A549 (cell line): ENCODE results near the gene DTX4. TPM values are rescaled to one million over a fixed set of nuclear protein-coding genes. Genes with fewer than 3 reads are reported as not detected.

Source experiments
- ATAC-seq, 2 experiments: fragments of 200-7000 bp in 1 of 2; fragments of >200 bp in 1 of 2; cut with Nextera tagmentation in 1 of 2; cut with Tn5 transposase in 1 of 2; 3 replicates each; pipeline versions ENCODE4 v1.8.0 to v1.9.1; 2018 to 2020; ENCODE audit warnings: mild to moderate bottlenecking in 1 of 2, moderate library complexity in 1 of 2
- CTCF ChIA-PET: fragments of 300-600 bp; sonication (Branson Sonifier 250); formaldehyde crosslinking; extraction: SDS; loops from one replicate; lab custom pipeline; 2021; ENCODE audit warnings: antibody characterized with exemption, inconsistent platforms; lab: Yijun Ruan, JAX
- POLR2A ChIA-PET: fragments of 350-600 bp; formaldehyde crosslinking; extraction: SDS; loops from one replicate; lab custom pipeline; 2021; ENCODE audit warnings: antibody characterized with exemption, inconsistent platforms; lab: Yijun Ruan, JAX
- DNase-seq, 2 experiments: peaks; one replicate each; pipeline versions ENCODE4 v3.0.0 to v3.0.0-alpha.2; 2011 to 2016; ENCODE audit warnings: low read depth in 1 of 2, low spot score in 1 of 2
- FAIRE-seq: peaks from 2 replicates; lab custom pipeline; 2011; peaks lifted over from hg19 to GRCh38; lab: Jason Lieb, UNC
- H3K27ac ChIP-seq, 2 experiments: fragments of >200 bp; sonication (Bioruptor Twin); formaldehyde crosslinking; 3 replicates each; pipeline ENCODE4 v1.5.1; 2016 to 2017
- H3K4me1 ChIP-seq: fragments of >200 bp; sonication (Bioruptor Twin); formaldehyde crosslinking; 3 replicates; pipeline ENCODE4 v1.6.1; 2016
- H3K4me2 ChIP-seq: fragments of >200 bp; sonication (Bioruptor Twin); formaldehyde crosslinking; 3 replicates; pipeline ENCODE4 v1.6.1; 2016
- H3K4me3 ChIP-seq: fragments of >200 bp; sonication (Bioruptor Twin); formaldehyde crosslinking; 3 replicates; pipeline ENCODE4 v1.5.1; 2016
- H3K9me3 ChIP-seq: fragments of >200 bp; sonication (Bioruptor Twin); formaldehyde crosslinking; 3 replicates; pipeline ENCODE4 v1.6.1; 2016
- BHLHE40 ChIP-seq: IDR thresholded peaks from 2 replicates; pipeline ENCODE4 v1.6.1; 2012; ENCODE audit warnings: low read depth, low read length, inconsistent platforms
- CBX2 ChIP-seq: fragments of 200-600 bp; sonication (generic); IDR thresholded peaks from 2 replicates; pipeline ENCODE4 v1.6.1; 2016; ENCODE audit warnings: low read depth, mild to moderate bottlenecking, borderline replicate concordance
- EP300 ChIP-seq, 2 experiments: fragments of >200 bp; sonication (Bioruptor Twin); formaldehyde crosslinking; IDR thresholded peaks; 2 replicates in 1 of 2; 3 replicates in 1 of 2; pipeline ENCODE4 v1.6.1; 2016 to 2017
- FOSB ChIP-seq: fragments of 250-450 bp; sonication (Bioruptor Pico); IDR thresholded peaks from 2 replicates; pipeline ENCODE4 v1.5.0; 2020; ENCODE audit warnings: mild to moderate bottlenecking, moderate library complexity
- FOSL2 ChIP-seq, 2 experiments: fragments of 450-650 bp in 1 of 2; fragments of >200 bp in 1 of 2; sonication (Bioruptor Twin) in 1 of 2; formaldehyde crosslinking; IDR thresholded peaks; 2 replicates each; pipeline versions ENCODE4 v1.5.0 to v1.6.1; 2016 to 2020; ENCODE audit warnings: mild to moderate bottlenecking in 1 of 2, moderate library complexity in 1 of 2
- FOXS1 ChIP-seq: fragments of 250-450 bp; sonication (Bioruptor Pico); IDR thresholded peaks from 2 replicates; pipeline ENCODE4 v1.5.0; 2020; ENCODE audit warnings: mild to moderate bottlenecking, moderate library complexity
- HEYL ChIP-seq: fragments of 250-450 bp; sonication (Bioruptor Pico); IDR thresholded peaks from 2 replicates; pipeline ENCODE4 v1.8.0; 2021; ENCODE audit warnings: mild to moderate bottlenecking, moderate library complexity
- HOXA7 ChIP-seq: fragments of 250-450 bp; sonication (Bioruptor Pico); IDR thresholded peaks from 2 replicates; pipeline ENCODE4 v1.5.0; 2020; ENCODE audit warnings: mild to moderate bottlenecking, moderate library complexity
- HOXB13 ChIP-seq: fragments of 250-450 bp; sonication (Bioruptor Pico); IDR thresholded peaks from 2 replicates; pipeline ENCODE4 v1.5.0; 2020; ENCODE audit warnings: low read depth, mild to moderate bottlenecking, moderate library complexity
- HOXB5 ChIP-seq: fragments of 250-450 bp; sonication (Bioruptor Pico); IDR thresholded peaks from 2 replicates; pipeline ENCODE4 v1.5.0; 2020; ENCODE audit warnings: mild to moderate bottlenecking, moderate library complexity
- KDM1A ChIP-seq: fragments of 200-600 bp; sonication (generic); IDR thresholded peaks from 2 replicates; pipeline ENCODE4 v1.6.1; 2016; ENCODE audit warnings: low read depth, mild to moderate bottlenecking
- MAFK ChIP-seq: fragments of 450-650 bp; IDR thresholded peaks from 2 replicates; pipeline ENCODE4 v1.6.1; 2014; ENCODE audit not compliant: partially characterized antibody
- MAZ ChIP-seq: fragments of 150-350 bp; IDR thresholded peaks from 2 replicates; pipeline ENCODE4 v1.6.1; 2014; ENCODE audit warnings: antibody characterized with exemption, low read depth, low read length, borderline replicate concordance
- MYC ChIP-seq: IDR thresholded peaks from 2 replicates; pipeline ENCODE4 v1.6.1; 2012; ENCODE audit warnings: mild to moderate bottlenecking, inconsistent platforms, low read length, improper control_type of control experiment, borderline replicate concordance
- NFE2L2 ChIP-seq: fragments of 150-350 bp; conservative IDR thresholded peaks from 2 replicates; pipeline ENCODE4 v1.6.1; 2014; ENCODE audit warnings: low read length
- NPAS2 ChIP-seq: fragments of 250-450 bp; sonication (Bioruptor Pico); IDR thresholded peaks from 2 replicates; pipeline ENCODE4 v1.8.0; 2022; ENCODE audit warnings: mild to moderate bottlenecking, moderate library complexity, borderline replicate concordance
- NR3C1 ChIP-seq: fragments of >200 bp; sonication (Bioruptor Twin); formaldehyde crosslinking; IDR thresholded peaks from 3 replicates; pipeline ENCODE4 v1.6.1; 2017
- RAD21 ChIP-seq, 2 experiments: fragments of >200 bp in 1 of 2; sonication (Bioruptor Twin) in 1 of 2; formaldehyde crosslinking in 1 of 2; IDR thresholded peaks in 1 of 2; conservative IDR thresholded peaks in 1 of 2; 2 replicates in 1 of 2; 3 replicates in 1 of 2; pipeline ENCODE4 v1.6.1; 2012 to 2018; ENCODE audit warnings: inconsistent platforms in 1 of 2
- RARB ChIP-seq: fragments of 250-450 bp; sonication (Bioruptor Pico); IDR thresholded peaks from 2 replicates; pipeline ENCODE4 v1.8.0; 2021; ENCODE audit warnings: mild to moderate bottlenecking, moderate library complexity
- SMC3 ChIP-seq: fragments of >200 bp; sonication (Bioruptor Twin); formaldehyde crosslinking; IDR thresholded peaks from 3 replicates; pipeline ENCODE4 v1.6.1; 2018; ENCODE audit warnings: inconsistent platforms
- TFCP2L1 ChIP-seq: fragments of 250-450 bp; sonication (Bioruptor Pico); IDR thresholded peaks from 2 replicates; pipeline ENCODE4 v1.5.0; 2021; ENCODE audit warnings: mild to moderate bottlenecking
- TP53 ChIP-seq: fragments of 250-450 bp; sonication (Bioruptor Pico); IDR thresholded peaks from 2 replicates; pipeline ENCODE4 v1.5.0; 2021; ENCODE audit warnings: mild to moderate bottlenecking, moderate library complexity
- USF2 ChIP-seq: fragments of 450-650 bp; IDR thresholded peaks from 2 replicates; pipeline ENCODE4 v1.6.1; 2014; ENCODE audit warnings: antibody characterized with exemption
- WGBS: methylation state at CpG from one replicate; pipeline ENCODE4 v1.1.6; 2017; ENCODE audit errors: missing lambda C conversion rate; 5-methylcytosine and 5-hydroxymethylcytosine counted together
- polyA plus RNA-seq, 4 experiments: library from polyadenylated mRNA; depleted of rRNA in 3 of 4; stranded (reverse); fragments of >200 nt; fragmentation: RNase III in 1 of 4; extraction: RNeasy Plus Mini Kit Qiagen cat#74134 plus additional on column Dnase treatment in 1 of 4; gene quantifications; 2 replicates in 3 of 4; 3 replicates in 1 of 4; pipeline ENCODE4 v1.2.3, GENCODE V29; 2011 to 2017
- TF ChIP-seq, protein P1 (sequence below): fragments of >200 bp; sonication (Bioruptor Twin); formaldehyde crosslinking; IDR thresholded peaks from 2 replicates; pipeline ENCODE4 v1.6.1; 2016
- TF ChIP-seq, protein P2 (sequence below): fragments of >200 bp; sonication (Bioruptor Twin); formaldehyde crosslinking; IDR thresholded peaks from 3 replicates; pipeline ENCODE4 v1.5.1; 2016
- TF ChIP-seq, protein P3 (sequence below): fragments of 250-450 bp; sonication (Bioruptor Pico); IDR thresholded peaks from 2 replicates; pipeline ENCODE4 v1.5.0; 2020; ENCODE audit warnings: low read depth, mild to moderate bottlenecking, moderate library complexity
- TF ChIP-seq, protein P4 (sequence below): fragments of 150-350 bp; IDR thresholded peaks from 2 replicates; pipeline ENCODE4 v1.6.1; 2014; ENCODE audit warnings: low read depth, mild to moderate bottlenecking, low read length

The DTX4 gene
- polyA plus RNA-seq, 2 of the 4 experiments (the other 2 are of a cell fraction): 0.97 to 3.1 TPM

DNA sequence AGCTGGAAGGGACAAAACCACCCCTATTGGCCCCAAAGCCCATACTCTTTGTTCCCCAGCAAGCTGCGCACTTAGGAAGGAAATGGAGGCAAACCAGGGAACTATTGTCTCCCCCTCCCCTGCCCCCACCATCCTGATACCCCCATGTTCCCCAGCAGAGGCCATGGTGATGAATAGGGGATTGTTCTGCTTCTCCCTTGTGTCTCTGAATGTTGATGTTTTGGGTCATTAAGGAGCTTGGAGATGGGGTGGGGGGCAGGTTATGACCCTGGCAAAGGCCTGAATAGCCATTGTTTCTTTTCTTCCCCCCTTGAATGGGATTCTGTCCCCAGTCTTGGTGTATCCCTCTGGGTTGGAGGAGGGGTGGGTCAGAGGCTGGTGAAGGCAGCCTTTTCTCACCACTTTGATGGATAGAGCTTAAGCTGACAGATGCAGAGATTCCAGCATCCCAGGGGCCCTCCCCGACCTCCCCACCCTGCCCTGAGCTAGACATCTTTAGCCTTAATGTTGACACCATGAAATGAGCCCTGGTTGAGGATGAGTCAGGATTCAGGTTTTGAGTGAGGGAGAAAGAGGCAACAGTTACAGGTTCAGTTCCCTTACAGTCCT, 8.3 kb downstream of the DTX4 start:
- CTCF ChIA-PET: interaction anchor here (1.8 to 5.4 kb wide), 2 partner anchors 8 to 27 kb away, joined by 11 to 35 read pairs; partner anchors contain the start of gene DTX4
- no peak overlapping the region for H3K4me3 ChIP-seq
- POLR2A ChIA-PET: no interaction called here
- ATAC-seq (no peak), DNase-seq (no peak), FAIRE-seq (no peak)
- no peak overlapping the region for H3K27ac ChIP-seq
- 31% methylated on average over 2 of the region's 2 CpGs for WGBS
- no peak overlapping the region for H3K4me2 ChIP-seq
- TF ChIP-seq EP300 (IDR thresholded peaks at IDR 0.05) (no peak), BHLHE40 (no peak), MAFK (no peak)
- H3K9me3 ChIP-seq: no peaks in the 10 kb centered on the region
- peaks cover 4% of the 10 kb centered on the region; the same call in 2 of the 3 replicates for H3K4me1 ChIP-seq

- ATAC-seq: no peak
- Histone ChIP-seq H3K4me2 (no peak overlapping the region), H3K9me3 (no peaks in the 10 kb centered on the region), H3K4me1 (peaks cover 4% of the 10 kb centered on the region; the same call in 2 of the 3 replicates), H3K27ac (no peak overlapping the region), H3K4me3 (no peak overlapping the region)
- TF ChIP-seq, protein P1, sequence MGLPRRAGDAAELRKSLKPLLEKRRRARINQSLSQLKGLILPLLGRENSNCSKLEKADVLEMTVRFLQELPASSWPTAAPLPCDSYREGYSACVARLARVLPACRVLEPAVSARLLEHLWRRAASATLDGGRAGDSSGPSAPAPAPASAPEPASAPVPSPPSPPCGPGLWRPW: no peak
- TF ChIP-seq TP53 (CRISPR knock-in tag) (no peak), HOXA7 (CRISPR knock-in tag) (no peak), NR3C1 (no peak), USF2 (no peak), RARB (CRISPR knock-in tag) (no peak), MAZ (no peak), NPAS2 (CRISPR knock-in tag) (no peak), NFE2L2 (no peak), KDM1A (no peak), EP300 (IDR thresholded peaks at IDR 0.05) (no peak), MYC (no peak), FOSL2 (IDR thresholded peaks at IDR 0.05) (no peak), FOSL2 (CRISPR knock-in tag; IDR thresholded peaks at IDR 0.05) (no peak), FOSB (CRISPR knock-in tag) (no peak)
- TF ChIP-seq, protein P2, sequence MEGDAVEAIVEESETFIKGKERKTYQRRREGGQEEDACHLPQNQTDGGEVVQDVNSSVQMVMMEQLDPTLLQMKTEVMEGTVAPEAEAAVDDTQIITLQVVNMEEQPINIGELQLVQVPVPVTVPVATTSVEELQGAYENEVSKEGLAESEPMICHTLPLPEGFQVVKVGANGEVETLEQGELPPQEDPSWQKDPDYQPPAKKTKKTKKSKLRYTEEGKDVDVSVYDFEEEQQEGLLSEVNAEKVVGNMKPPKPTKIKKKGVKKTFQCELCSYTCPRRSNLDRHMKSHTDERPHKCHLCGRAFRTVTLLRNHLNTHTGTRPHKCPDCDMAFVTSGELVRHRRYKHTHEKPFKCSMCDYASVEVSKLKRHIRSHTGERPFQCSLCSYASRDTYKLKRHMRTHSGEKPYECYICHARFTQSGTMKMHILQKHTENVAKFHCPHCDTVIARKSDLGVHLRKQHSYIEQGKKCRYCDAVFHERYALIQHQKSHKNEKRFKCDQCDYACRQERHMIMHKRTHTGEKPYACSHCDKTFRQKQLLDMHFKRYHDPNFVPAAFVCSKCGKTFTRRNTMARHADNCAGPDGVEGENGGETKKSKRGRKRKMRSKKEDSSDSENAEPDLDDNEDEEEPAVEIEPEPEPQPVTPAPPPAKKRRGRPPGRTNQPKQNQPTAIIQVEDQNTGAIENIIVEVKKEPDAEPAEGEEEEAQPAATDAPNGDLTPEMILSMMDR: no peak
- TF ChIP-seq, protein P3, sequence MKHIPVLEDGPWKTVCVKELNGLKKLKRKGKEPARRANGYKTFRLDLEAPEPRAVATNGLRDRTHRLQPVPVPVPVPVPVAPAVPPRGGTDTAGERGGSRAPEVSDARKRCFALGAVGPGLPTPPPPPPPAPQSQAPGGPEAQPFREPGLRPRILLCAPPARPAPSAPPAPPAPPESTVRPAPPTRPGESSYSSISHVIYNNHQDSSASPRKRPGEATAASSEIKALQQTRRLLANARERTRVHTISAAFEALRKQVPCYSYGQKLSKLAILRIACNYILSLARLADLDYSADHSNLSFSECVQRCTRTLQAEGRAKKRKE: no peak
- FAIRE-seq: no peak
- CTCF ChIA-PET: interaction anchor here (1.3 to 5.4 kb wide), 4 partner anchors 9 to 45 kb away, joined by 3 to 35 read pairs (median 7); partner anchors contain the start of gene DTX4
- POLR2A ChIA-PET: no interaction called here
- 49% methylated on average over 2 of the region's 2 CpGs for WGBS
- no peak for DNase-seq
Measured at GRCh38 chr11:59180907-59181306, 9.0 kb downstream of the DTX4 start.

DNA sequence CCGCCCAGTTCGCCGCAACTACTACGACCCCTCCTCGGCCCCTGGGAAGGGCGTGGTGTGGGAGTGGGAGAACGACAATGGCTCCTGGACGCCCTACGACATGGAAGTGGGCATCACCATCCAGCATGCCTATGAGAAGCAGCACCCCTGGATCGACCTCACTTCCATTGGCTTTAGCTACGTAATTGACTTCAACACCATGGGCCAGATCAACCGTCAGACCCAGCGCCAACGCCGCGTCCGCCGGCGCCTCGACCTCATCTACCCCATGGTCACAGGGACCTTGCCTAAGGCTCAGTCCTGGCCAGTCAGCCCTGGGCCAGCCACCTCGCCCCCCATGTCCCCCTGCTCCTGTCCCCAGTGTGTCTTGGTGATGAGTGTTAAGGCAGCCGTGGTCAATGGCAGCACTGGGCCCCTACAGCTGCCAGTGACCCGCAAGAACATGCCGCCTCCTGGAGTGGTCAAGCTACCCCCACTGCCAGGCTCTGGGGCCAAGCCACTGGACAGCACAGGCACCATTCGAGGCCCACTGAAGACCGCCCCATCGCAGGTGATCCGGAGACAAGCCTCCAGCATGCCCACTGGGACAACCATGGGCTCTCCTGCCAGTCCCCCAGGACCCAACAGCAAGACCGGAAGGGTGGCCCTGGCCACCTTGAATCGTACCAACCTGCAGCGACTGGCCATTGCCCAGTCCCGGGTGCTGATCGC, 10.0 kb downstream of the DTX4 start:
- Histone ChIP-seq H3K9me3 (no peaks in the 10 kb centered on the region), H3K4me1 (peaks cover 4% of the 10 kb centered on the region; the same call in 2 of the 3 replicates), H3K4me3 (no peak overlapping the region), H3K4me2 (no peak overlapping the region), H3K27ac (no peak overlapping the region)
- no peak for DNase-seq
- 88% methylated on average over 21 of the region's 33 CpGs for WGBS
- no peak for FAIRE-seq
- ChIA-PET CTCF (interaction anchor here (0.7 to 5.4 kb wide), 7 partner anchors 10 to 46 kb away, joined by 3 to 35 read pairs (median 4); partner anchors contain the start of gene DTX4), POLR2A (no interaction called here)
- ATAC-seq: no peak
- TF ChIP-seq, protein P4, sequence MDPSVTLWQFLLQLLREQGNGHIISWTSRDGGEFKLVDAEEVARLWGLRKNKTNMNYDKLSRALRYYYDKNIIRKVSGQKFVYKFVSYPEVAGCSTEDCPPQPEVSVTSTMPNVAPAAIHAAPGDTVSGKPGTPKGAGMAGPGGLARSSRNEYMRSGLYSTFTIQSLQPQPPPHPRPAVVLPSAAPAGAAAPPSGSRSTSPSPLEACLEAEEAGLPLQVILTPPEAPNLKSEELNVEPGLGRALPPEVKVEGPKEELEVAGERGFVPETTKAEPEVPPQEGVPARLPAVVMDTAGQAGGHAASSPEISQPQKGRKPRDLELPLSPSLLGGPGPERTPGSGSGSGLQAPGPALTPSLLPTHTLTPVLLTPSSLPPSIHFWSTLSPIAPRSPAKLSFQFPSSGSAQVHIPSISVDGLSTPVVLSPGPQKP: no peak
- TF ChIP-seq HOXB13 (CRISPR knock-in tag) (no peak), SMC3 (no peak), BHLHE40 (no peak), NR3C1 (no peak), TFCP2L1 (CRISPR knock-in tag) (no peak), RAD21 (conservative IDR thresholded peaks at IDR 0.05 in 1 of 2, IDR thresholded peaks at IDR 0.05 in 1 of 2) (no peak), FOXS1 (no peak), HOXB5 (no peak), HEYL (CRISPR knock-in tag) (no peak), CBX2 (no peak)
- TF ChIP-seq, protein P3: no peak
